Kidney epithelial cell (primary cell): ENCODE results near the gene FNDC7. TPM values are rescaled to one million over a fixed set of nuclear protein-coding genes. Genes with fewer than 3 reads are reported as not detected.

Experiments used
- DNase-seq: peaks from one replicate; pipeline ENCODE4 v3.0.0-alpha.2; 2010; ENCODE audit warnings: low read depth
- H3K27me3 ChIP-seq: 2 replicates; pipeline ENCODE4 v1.6.0; 2011; ENCODE audit warnings: low read length; ENCODE audit not compliant: control insufficient read depth, insufficient read depth
- H3K36me3 ChIP-seq: 2 replicates; pipeline ENCODE4 v1.5.1; 2011; ENCODE audit warnings: low read length; ENCODE audit not compliant: control insufficient read depth, insufficient read depth
- H3K4me3 ChIP-seq: 2 replicates; pipeline ENCODE4 v1.5.1; 2011; ENCODE audit warnings: low read depth, mild to moderate bottlenecking, control low read depth, low read length
- CTCF ChIP-seq: IDR thresholded peaks from 2 replicates; pipeline ENCODE4 v1.5.1; 2011; ENCODE audit warnings: mild to moderate bottlenecking, moderate library complexity, low read length, control low read depth, inconsistent platforms; ENCODE audit not compliant: insufficient read depth, poor library complexity, severe bottlenecking
- total RNA-seq: library from RNA; depleted of rRNA; stranded (reverse); fragments of >200 nt; gene quantifications from 2 replicates; pipeline ENCODE4 v1.2.3, GENCODE V29; 2015

The FNDC7 gene
- total RNA-seq, 1 donor from 2014 or later = not detected

GRCh38 chr1:108685529-108685928 lies 27.2 kb upstream of the FNDC7 start:
- no peak overlapping the region for H3K4me3 ChIP-seq
- no peak for DNase-seq
- no peaks in the 10 kb centered on the region for H3K36me3 ChIP-seq
- no peak for TF ChIP-seq CTCF
- H3K27me3 ChIP-seq = no peaks in the 10 kb centered on the region

- no peaks in the 10 kb centered on the region for H3K27me3 ChIP-seq
- no peak overlapping the region for H3K4me3 ChIP-seq
- no peak for TF ChIP-seq CTCF
- no peaks in the 10 kb centered on the region for H3K36me3 ChIP-seq
- DNase-seq = no peak
Measured at GRCh38 chr1:108686614-108687313, 25.9 kb upstream of the FNDC7 start.

GRCh38 chr1:108691128-108691941 lies 21.4 kb upstream of the FNDC7 start:
- Histone ChIP-seq H3K36me3 (no peaks in the 10 kb centered on the region), H3K4me3 (peak overlapping the region; percentile 96), H3K27me3 (no peaks in the 10 kb centered on the region)
- DNase-seq = no peak
- no peak for TF ChIP-seq CTCF

GRCh38 chr1:108691942-108692723 lies 20.6 kb upstream of the FNDC7 start, which contains the start of gene PRPF38B:
Gene PRPF38B (plus strand): TSS chr1:108692310. CDS start chr1:108692592, 282 bp downstream.
- Histone ChIP-seq H3K4me3 (peak within 1 kb of the TSS; percentile 96), H3K36me3 (no peaks in the 10 kb centered on the region), H3K27me3 (no peaks in the 10 kb centered on the region)
- DNase-seq = peak; percentile 63
- no peak for TF ChIP-seq CTCF

- TF ChIP-seq CTCF = peak; percentile 37
- Histone ChIP-seq H3K27me3 (no peaks in the 10 kb centered on the region), H3K4me3 (peak overlapping the region; percentile 96), H3K36me3 (no peaks in the 10 kb centered on the region)
- DNase-seq = no peak
Measured at GRCh38 chr1:108692724-108693655, 19.7 kb upstream of the FNDC7 start.
